Progenitor cell of endocrine pancreas (in vitro differentiated cells): ENCODE measurements around the gene GRK2. TPM values are rescaled to one million over a fixed set of nuclear protein-coding genes. Genes with fewer than 3 reads are reported as not detected.

Experiments
- DNase-seq: peaks from one replicate; pipeline ENCODE4 v3.0.0; 2021; ENCODE audit warnings: low spot score; ENCODE audit not compliant: unreplicated experiment
- H3K27ac Mint-ChIP-seq: 2 replicates; pipeline ENCODE4 v1.8.0; 2021; ENCODE audit warnings: mild to moderate bottlenecking, moderate library complexity, mixed read lengths
- H3K27me3 Mint-ChIP-seq: 2 replicates; pipeline ENCODE4 v1.8.0; 2021; ENCODE audit warnings: mixed read lengths
- H3K36me3 Mint-ChIP-seq: 2 replicates; pipeline ENCODE4 v1.8.0; 2022; ENCODE audit warnings: mixed read lengths; ENCODE audit not compliant: insufficient read depth
- H3K4me1 Mint-ChIP-seq: 2 replicates; pipeline ENCODE4 v1.8.0; 2021; ENCODE audit warnings: low read depth, mixed read lengths
- H3K4me3 Mint-ChIP-seq: 2 replicates; pipeline ENCODE4 v1.8.0; 2021; ENCODE audit warnings: low read depth, mild to moderate bottlenecking, moderate library complexity, mixed read lengths
- H3K9me3 Mint-ChIP-seq: 2 replicates; pipeline ENCODE4 v1.8.0; 2021; ENCODE audit warnings: low read depth, mixed read lengths
- CTCF ChIP-seq: fragments of 200-600 bp; sonication (generic); IDR thresholded peaks from one replicate; pipeline ENCODE4 v1.5.0; 2021; ENCODE audit warnings: antibody characterized with exemption, mild to moderate bottlenecking; ENCODE audit not compliant: unreplicated experiment
- total RNA-seq: library from RNA; stranded (reverse); gene quantifications from 2 replicates; pipeline ENCODE4 v1.2.1, GENCODE V29; 2021

Gene GRK2
- total RNA-seq, 1 donor from 2014 or later = 53.0 TPM

GRCh38 chr11:67298786-67299185 lies 32.5 kb downstream of the GRK2 start:
- H3K9me3 Mint-ChIP-seq = peaks cover 11% of the 10 kb centered on the region
- DNase-seq = no peak

GRCh38 chr11:67299471-67300191 lies 33.4 kb downstream of the GRK2 start:
- Mint-ChIP-seq H3K4me1 (peaks cover 10% of the 10 kb centered on the region), H3K27ac (no peak overlapping the region), H3K36me3 (peaks cover 26% of the 10 kb centered on the region), H3K9me3 (peaks cover 11% of the 10 kb centered on the region), H3K4me3 (no peak overlapping the region), H3K27me3 (no peaks in the 10 kb centered on the region)
- no peak for TF ChIP-seq CTCF
- DNase-seq = no peak

More at GRCh38 chr11:67298786-67299185, 32.5 kb downstream of the GRK2 start:
- TF ChIP-seq CTCF = no peak
- Mint-ChIP-seq H3K4me1 (peaks cover 8% of the 10 kb centered on the region), H3K27ac (no peak overlapping the region), H3K36me3 (peaks cover 29% of the 10 kb centered on the region), H3K27me3 (no peaks in the 10 kb centered on the region), H3K4me3 (no peak overlapping the region)

GRCh38 chr11:67300256-67300755 lies 34.0 kb downstream of the GRK2 start:
- no peak for DNase-seq
- H3K9me3 Mint-ChIP-seq = peaks cover 11% of the 10 kb centered on the region
- TF ChIP-seq CTCF = no peak
- H3K27me3 Mint-ChIP-seq = no peaks in the 10 kb centered on the region
- H3K27ac Mint-ChIP-seq = no peak overlapping the region
- H3K4me3 Mint-ChIP-seq = no peak overlapping the region
- peaks cover 10% of the 10 kb centered on the region for H3K4me1 Mint-ChIP-seq
- peaks cover 20% of the 10 kb centered on the region for H3K36me3 Mint-ChIP-seq

GRCh38 chr11:67300756-67301312 lies 34.6 kb downstream of the GRK2 start:
- peaks cover 17% of the 10 kb centered on the region for H3K36me3 Mint-ChIP-seq
- no peaks in the 10 kb centered on the region for H3K27me3 Mint-ChIP-seq
- H3K4me3 Mint-ChIP-seq = no peak overlapping the region
- H3K4me1 Mint-ChIP-seq = peaks cover 10% of the 10 kb centered on the region
- no peak for DNase-seq
- peaks cover 11% of the 10 kb centered on the region for H3K9me3 Mint-ChIP-seq
- no peak for TF ChIP-seq CTCF
- H3K27ac Mint-ChIP-seq = no peak overlapping the region

GRCh38 chr11:67301313-67301921 lies 35.1 kb downstream of the GRK2 start:
- H3K9me3 Mint-ChIP-seq = peaks cover 5% of the 10 kb centered on the region
- H3K4me1 Mint-ChIP-seq = peaks cover 10% of the 10 kb centered on the region
- H3K4me3 Mint-ChIP-seq = no peak overlapping the region
- DNase-seq = no peak
- H3K27me3 Mint-ChIP-seq = no peaks in the 10 kb centered on the region
- H3K36me3 Mint-ChIP-seq = peaks cover 11% of the 10 kb centered on the region
- no peak for TF ChIP-seq CTCF
- no peak overlapping the region for H3K27ac Mint-ChIP-seq
